WTC11 (cell line): ENCODE results near the gene PCDHGA1.

Experiments
- CTCF ChIP-seq: fragments of 200-600 bp; IDR thresholded peaks from 2 replicates; pipeline ENCODE4 v1.8.0; 2022; ENCODE audit warnings: antibody characterized with exemption
- JUN ChIP-seq: sonication (generic); formaldehyde crosslinking; IDR thresholded peaks from 2 replicates; pipeline ENCODE4 v1.8.0; 2023; ENCODE audit warnings: mild to moderate bottlenecking, missing genetic modification reagents
- MAX ChIP-seq: sonication (generic); formaldehyde crosslinking; IDR thresholded peaks from 2 replicates; pipeline ENCODE4 v1.8.0; 2022; ENCODE audit warnings: mild to moderate bottlenecking, missing genetic modification reagents
- TP53 ChIP-seq: sonication (generic); formaldehyde crosslinking; IDR thresholded peaks from 2 replicates; pipeline ENCODE4 v1.8.1; 2023; ENCODE audit warnings: mild to moderate bottlenecking, missing genetic modification reagents
- ZNF317 ChIP-seq: sonication (generic); formaldehyde crosslinking; IDR thresholded peaks from 2 replicates; pipeline ENCODE4 v1.8.1; 2023; ENCODE audit warnings: low read depth, mild to moderate bottlenecking, moderate library complexity, missing genetic modification reagents, borderline replicate concordance
- TF ChIP-seq, protein P1 (sequence below): sonication (generic); formaldehyde crosslinking; IDR thresholded peaks from 2 replicates; pipeline ENCODE4 v1.8.1; 2022; ENCODE audit warnings: low read depth, mild to moderate bottlenecking, moderate library complexity, missing genetic modification reagents, borderline replicate concordance
- TF ChIP-seq, protein P2 (sequence below): sonication (generic); formaldehyde crosslinking; IDR thresholded peaks from 2 replicates; pipeline ENCODE4 v1.8.1; 2022; ENCODE audit warnings: low read depth, missing genetic modification reagents, borderline replicate concordance

- TF ChIP-seq ZNF317 (CRISPR knock-in tag) (no peak), CTCF (no peak), MAX (CRISPR knock-in tag) (no peak), TP53 (CRISPR knock-in tag) (no peak), JUN (no peak)
- TF ChIP-seq, protein P1, sequence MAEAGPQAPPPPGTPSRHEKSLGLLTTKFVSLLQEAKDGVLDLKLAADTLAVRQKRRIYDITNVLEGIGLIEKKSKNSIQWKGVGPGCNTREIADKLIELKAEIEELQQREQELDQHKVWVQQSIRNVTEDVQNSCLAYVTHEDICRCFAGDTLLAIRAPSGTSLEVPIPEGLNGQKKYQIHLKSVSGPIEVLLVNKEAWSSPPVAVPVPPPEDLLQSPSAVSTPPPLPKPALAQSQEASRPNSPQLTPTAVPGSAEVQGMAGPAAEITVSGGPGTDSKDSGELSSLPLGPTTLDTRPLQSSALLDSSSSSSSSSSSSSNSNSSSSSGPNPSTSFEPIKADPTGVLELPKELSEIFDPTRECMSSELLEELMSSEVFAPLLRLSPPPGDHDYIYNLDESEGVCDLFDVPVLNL (CRISPR knock-in tag): no peak
- TF ChIP-seq, protein P2, sequence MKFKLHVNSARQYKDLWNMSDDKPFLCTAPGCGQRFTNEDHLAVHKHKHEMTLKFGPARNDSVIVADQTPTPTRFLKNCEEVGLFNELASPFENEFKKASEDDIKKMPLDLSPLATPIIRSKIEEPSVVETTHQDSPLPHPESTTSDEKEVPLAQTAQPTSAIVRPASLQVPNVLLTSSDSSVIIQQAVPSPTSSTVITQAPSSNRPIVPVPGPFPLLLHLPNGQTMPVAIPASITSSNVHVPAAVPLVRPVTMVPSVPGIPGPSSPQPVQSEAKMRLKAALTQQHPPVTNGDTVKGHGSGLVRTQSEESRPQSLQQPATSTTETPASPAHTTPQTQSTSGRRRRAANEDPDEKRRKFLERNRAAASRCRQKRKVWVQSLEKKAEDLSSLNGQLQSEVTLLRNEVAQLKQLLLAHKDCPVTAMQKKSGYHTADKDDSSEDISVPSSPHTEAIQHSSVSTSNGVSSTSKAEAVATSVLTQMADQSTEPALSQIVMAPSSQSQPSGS (CRISPR knock-in tag): no peak
These were observed 155.8 kb downstream of the PCDHGA1 start for GRCh38 chr5:141486091-141486490.
